Muscle of arm (tissue), 12 donors: Measurements from ENCODE around the gene PCDHB9. TPM values are rescaled to one million over a fixed set of nuclear protein-coding genes. Genes with fewer than 3 reads are reported as not detected.
"Not testable (repeated sequence)": the region's sequence is repeated elsewhere in the genome, so short reads cannot be mapped to it uniquely, and the experiment has no call there.

ENCODE experiments used
- DNase-seq: peaks from one replicate; pipeline ENCODE4 v3.0.0-alpha.2; 2013
- polyA plus RNA-seq, 12 donors: library from polyadenylated mRNA; unstranded; fragments of 120-200 nt; gene quantifications; one replicate each; pipeline ENCODE4 v1.2.1, GENCODE V29; 2013; ENCODE audit not compliant: insufficient read length in 12 of 12

The PCDHB9 gene
- polyA plus RNA-seq, 12 donors = 1.4 to 4.6 (median 2.3) TPM; not detected in 2

DNA sequence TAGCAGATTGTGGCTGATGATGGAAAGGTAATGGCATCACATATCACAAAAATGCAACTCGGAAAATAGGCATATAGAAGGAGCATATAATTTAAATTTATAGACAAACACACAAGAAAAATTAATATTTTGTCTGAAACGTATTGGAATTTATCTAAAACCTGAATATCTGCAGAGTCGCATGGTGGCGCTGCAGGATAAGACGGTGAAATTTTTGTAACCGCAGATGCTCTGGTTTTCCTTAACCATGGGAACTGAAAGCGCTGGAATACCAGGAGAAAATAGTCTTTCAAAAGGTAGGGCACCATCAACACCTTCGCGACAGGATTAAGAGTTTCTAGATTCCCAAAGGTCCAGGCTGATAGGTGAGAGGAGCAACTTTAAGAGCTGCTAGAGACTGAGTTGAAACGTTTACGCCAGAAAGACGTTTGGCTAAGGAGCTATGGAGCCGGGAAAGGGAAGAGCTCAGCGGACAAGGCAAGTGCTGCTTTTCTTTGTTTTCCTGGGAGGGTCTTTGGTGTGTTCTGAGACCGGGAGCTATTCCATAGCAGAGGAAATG, 47.2 kb downstream of the PCDHB9 start:
- peak; percentile 18 for DNase-seq

DNA sequence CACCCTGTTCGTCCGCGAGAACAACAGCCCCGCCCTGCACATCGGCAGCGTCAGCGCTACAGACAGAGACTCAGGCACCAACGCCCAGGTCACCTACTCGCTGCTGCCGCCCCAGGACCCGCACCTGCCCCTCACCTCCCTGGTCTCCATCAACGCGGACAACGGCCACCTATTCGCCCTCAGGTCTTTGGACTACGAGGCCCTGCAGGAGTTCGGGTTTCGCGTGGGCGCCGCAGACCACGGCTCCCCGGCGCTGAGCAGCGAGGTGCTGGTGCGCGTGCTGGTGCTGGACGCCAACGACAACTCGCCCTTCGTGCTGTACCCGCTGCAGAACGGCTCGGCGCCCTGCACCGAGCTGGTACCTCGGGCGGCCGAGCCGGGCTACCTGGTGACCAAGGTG, 49.0 kb downstream of the PCDHB9 start:
- DNase-seq = not testable (repeated sequence)

DNA sequence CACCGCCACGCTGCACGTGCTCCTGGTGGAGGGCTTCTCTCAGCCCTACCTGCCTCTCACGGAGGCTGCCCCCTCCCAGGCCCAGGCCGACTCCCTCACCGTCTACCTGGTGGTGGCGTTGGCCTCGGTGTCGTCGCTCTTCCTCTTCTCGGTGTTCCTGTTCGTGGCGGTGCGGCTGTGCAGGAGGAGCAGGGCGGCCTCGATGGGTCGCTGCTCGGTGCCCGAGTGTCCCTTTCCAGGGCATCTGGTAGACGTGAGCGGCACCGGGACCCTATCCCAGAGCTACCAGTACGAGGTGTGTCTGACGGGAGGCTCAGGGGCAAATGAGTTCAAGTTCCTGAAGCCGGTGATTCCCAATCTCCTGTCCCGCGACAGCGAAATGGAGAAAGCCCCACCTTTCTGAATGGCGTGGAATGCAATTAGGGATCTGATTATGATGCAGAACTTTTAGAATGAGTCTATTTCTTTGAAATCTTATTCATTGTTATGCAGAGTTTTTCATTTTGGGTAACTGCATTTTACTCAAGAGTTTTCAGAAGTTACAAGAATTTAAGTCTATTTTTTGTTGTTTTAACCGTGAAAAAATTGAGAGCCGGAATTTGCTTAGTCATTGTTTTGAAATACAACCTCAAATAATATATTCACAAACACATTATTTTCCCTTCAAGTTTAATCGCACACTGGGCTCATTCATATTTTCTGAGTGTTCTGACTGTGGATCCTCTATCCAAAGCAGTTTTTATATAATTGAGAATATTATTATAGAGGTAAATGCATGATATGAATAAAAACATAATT, 49.8 kb downstream of the PCDHB9 start:
- DNase-seq = no peak

Other genes starting within 250 kb of the PCDHB9 start
- gene PCDHAC2, start 220.7 kb upstream of the PCDHB9 start, polyA plus RNA-seq = 1 to 10 TPM in 6 of 12 donors, under 1 TPM in 4, not detected in 2; 0.66 to 9.4 (median 1.1) TPM
- under 1 TPM in 10 of 12 donors, not detected in 2; 0.05 to 0.23 (median 0.11) TPM for gene PCDHB1, start 135.8 kb upstream of the PCDHB9 start, polyA plus RNA-seq
- gene PCDHB2, start 92.5 kb upstream of the PCDHB9 start, polyA plus RNA-seq = 1 to 10 TPM in 11 of 12 donors, not detected in 1; 2.9 to 5.8 (median 4.2) TPM
- gene PCDHB3, start 86.7 kb upstream of the PCDHB9 start, polyA plus RNA-seq = 1 to 10 TPM in 10 of 12 donors, not detected in 2; 1.4 to 2.4 (median 2.1) TPM
- 1 to 10 TPM in 10 of 12 donors, not detected in 2; 2.6 to 4.6 (median 3.2) TPM for gene PCDHB4, start 65.3 kb upstream of the PCDHB9 start, polyA plus RNA-seq
- 1 to 10 TPM in 11 of 12 donors, not detected in 1; 3.1 to 5.1 (median 3.9) TPM for gene PCDHB5, start 52.0 kb upstream of the PCDHB9 start, polyA plus RNA-seq
- gene PCDHB6, start 37.1 kb upstream of the PCDHB9 start, polyA plus RNA-seq = 1 to 10 TPM in 11 of 12 donors, not detected in 1; 1.6 to 3.8 (median 1.9) TPM
- gene PCDHB7, start 14.5 kb upstream of the PCDHB9 start, polyA plus RNA-seq = 1 to 10 TPM in 11 of 12 donors, not detected in 1; 1.8 to 3.3 (median 2.4) TPM
- gene PCDHB8, start 9.4 kb upstream of the PCDHB9 start, polyA plus RNA-seq = 1 to 10 TPM in 6 of 12 donors, under 1 TPM in 4, not detected in 2; 0.44 to 1.6 (median 1.2) TPM
- 1 to 10 TPM in 11 of 12 donors, not detected in 1; 2.8 to 6.3 (median 3.9) TPM for gene PCDHB16, start 4.8 kb upstream of the PCDHB9 start, polyA plus RNA-seq
- gene PCDHB10, start 5.2 kb downstream of the PCDHB9 start, polyA plus RNA-seq = 1 to 10 TPM in 10 of 12 donors, not detected in 2; 3.2 to 5.7 (median 4.8) TPM
- gene PCDHB11, start 12.5 kb downstream of the PCDHB9 start, polyA plus RNA-seq = 1 to 10 TPM in 11 of 12 donors, not detected in 1; 1.6 to 3.4 (median 2.5) TPM
- 1 to 10 TPM in 11 of 12 donors, not detected in 1; 1.9 to 3.8 (median 2.8) TPM for gene PCDHB12, start 21.6 kb downstream of the PCDHB9 start, polyA plus RNA-seq
- 1 to 10 TPM in 11 of 12 donors, not detected in 1; 2.2 to 4.3 (median 3.0) TPM for gene PCDHB13, start 26.8 kb downstream of the PCDHB9 start, polyA plus RNA-seq
- 1 to 10 TPM in 11 of 12 donors, not detected in 1; 5.4 to 9.6 (median 7.0) TPM for gene PCDHB14, start 36.2 kb downstream of the PCDHB9 start, polyA plus RNA-seq
- 10 to 100 TPM in 1 of 12 donors, 1 to 10 TPM in 10, not detected in 1; 5.8 to 12.3 (median 6.8) TPM for gene PCDHB15, start 58.2 kb downstream of the PCDHB9 start, polyA plus RNA-seq
- not detected for gene SLC25A2, start 116.9 kb downstream of the PCDHB9 start, polyA plus RNA-seq
- gene TAF7, start 133.6 kb downstream of the PCDHB9 start, polyA plus RNA-seq = 100 to 1,000 TPM in 2 of 12 donors, 10 to 100 TPM in 9, not detected in 1; 77.9 to 106 (median 91.7) TPM
- gene PCDHGA1, start 143.4 kb downstream of the PCDHB9 start, polyA plus RNA-seq = under 1 TPM in 10 of 12 donors, not detected in 2; 0.44 to 0.86 (median 0.56) TPM
- 1 to 10 TPM in 11 of 12 donors, not detected in 1; 1.6 to 5.9 (median 2.5) TPM for gene PCDHGA2, start 151.6 kb downstream of the PCDHB9 start, polyA plus RNA-seq
- 1 to 10 TPM in 10 of 12 donors, not detected in 2; 1.2 to 1.8 (median 1.4) TPM for gene PCDHGA3, start 156.7 kb downstream of the PCDHB9 start, polyA plus RNA-seq
- 1 to 10 TPM in 1 of 12 donors, under 1 TPM in 9, not detected in 2; 0.32 to 1.0 (median 0.65) TPM for gene PCDHGB1, start 162.9 kb downstream of the PCDHB9 start, polyA plus RNA-seq
- gene PCDHGA4, start 167.9 kb downstream of the PCDHB9 start, polyA plus RNA-seq = 1 to 10 TPM in 9 of 12 donors, under 1 TPM in 1, not detected in 2; 0.93 to 1.9 (median 1.5) TPM
- 1 to 10 TPM in 10 of 12 donors, not detected in 2; 1.8 to 3.0 (median 2.1) TPM for gene PCDHGB2, start 172.8 kb downstream of the PCDHB9 start, polyA plus RNA-seq
- gene PCDHGA5, start 177.0 kb downstream of the PCDHB9 start, polyA plus RNA-seq = 1 to 10 TPM in 10 of 12 donors, not detected in 2; 2.1 to 3.4 (median 2.7) TPM
- gene PCDHGB3, start 183.1 kb downstream of the PCDHB9 start, polyA plus RNA-seq = 1 to 10 TPM in 8 of 12 donors, under 1 TPM in 2, not detected in 2; 0.94 to 2.0 (median 1.3) TPM
- gene PCDHGA6, start 186.7 kb downstream of the PCDHB9 start, polyA plus RNA-seq = 1 to 10 TPM in 10 of 12 donors, not detected in 2; 2.5 to 5.4 (median 3.5) TPM
- gene PCDHGA7, start 195.6 kb downstream of the PCDHB9 start, polyA plus RNA-seq = 1 to 10 TPM in 10 of 12 donors, not detected in 2; 1.1 to 2.0 (median 1.6) TPM
- gene PCDHGB4, start 200.5 kb downstream of the PCDHB9 start, polyA plus RNA-seq = 1 to 10 TPM in 11 of 12 donors, not detected in 1; 1.9 to 3.5 (median 2.3) TPM
- gene PCDHGA8, start 205.5 kb downstream of the PCDHB9 start, polyA plus RNA-seq = 1 to 10 TPM in 1 of 12 donors, under 1 TPM in 9, not detected in 2; 0.34 to 1.1 (median 0.66) TPM
- 1 to 10 TPM in 11 of 12 donors, not detected in 1; 2.7 to 7.7 (median 4.0) TPM for gene PCDHGB5, start 210.8 kb downstream of the PCDHB9 start, polyA plus RNA-seq
- 1 to 10 TPM in 11 of 12 donors, not detected in 1; 2.8 to 5.2 (median 4.2) TPM for gene PCDHGA9, start 215.6 kb downstream of the PCDHB9 start, polyA plus RNA-seq
- gene PCDHGB6, start 220.9 kb downstream of the PCDHB9 start, polyA plus RNA-seq = 1 to 10 TPM in 11 of 12 donors, not detected in 1; 2.8 to 7.7 (median 4.3) TPM
- gene PCDHGA10, start 225.8 kb downstream of the PCDHB9 start, polyA plus RNA-seq = 1 to 10 TPM in 11 of 12 donors, not detected in 1; 1.3 to 3.4 (median 1.8) TPM
- gene PCDHGB7, start 230.5 kb downstream of the PCDHB9 start, polyA plus RNA-seq = 10 to 100 TPM in 3 of 12 donors, 1 to 10 TPM in 8, not detected in 1; 6.5 to 14.7 (median 8.6) TPM
- gene PCDHGA11, start 233.9 kb downstream of the PCDHB9 start, polyA plus RNA-seq = 1 to 10 TPM in 10 of 12 donors, not detected in 2; 2.6 to 5.1 (median 3.4) TPM
- 1 to 10 TPM in 10 of 12 donors, not detected in 2; 1.2 to 4.6 (median 2.1) TPM for gene PCDHGA12, start 243.3 kb downstream of the PCDHB9 start, polyA plus RNA-seq